Transverse colon (tissue), 4 donors: ENCODE results near the gene STK39. TPM values are rescaled to one million over a fixed set of nuclear protein-coding genes. Genes with fewer than 3 reads are reported as not detected.

Source experiments
- DNase-seq: peaks from one replicate; pipeline ENCODE4 v3.0.0-alpha.2; 2019
- H3K27ac ChIP-seq, 4 donors: fragments of 200-600 bp; sonication (generic); 2 replicates each; pipeline ENCODE4 v1.5.1; 2016 to 2018; ENCODE audit warnings: inconsistent platforms in 4 of 4
- H3K27me3 ChIP-seq: fragments of 200-600 bp; sonication (generic); 2 replicates; pipeline ENCODE4 v1.5.1; 2017; ENCODE audit warnings: inconsistent platforms
- H3K36me3 ChIP-seq, 4 donors: fragments of 200-600 bp; sonication (generic); 2 replicates each; pipeline ENCODE4 v1.5.1; 2017 to 2019; ENCODE audit warnings: inconsistent platforms in 4 of 4
- H3K4me1 ChIP-seq, 4 donors: fragments of 200-600 bp; sonication (generic); 2 replicates each; pipeline ENCODE4 v1.5.1; 2017 to 2020; ENCODE audit warnings: inconsistent platforms in 4 of 4
- H3K4me3 ChIP-seq, 4 donors: fragments of 200-600 bp; sonication (generic); 1 replicate in 1 of 4; 2 replicates in 3 of 4; pipeline versions ENCODE4 v1.5.1 to v1.6.1; 2017 to 2019; ENCODE audit warnings: inconsistent platforms in 4 of 4
- H3K9me3 ChIP-seq, 2 donors: fragments of 200-600 bp; sonication (generic); 2 replicates each; pipeline ENCODE4 v1.5.1; 2017 to 2019; ENCODE audit warnings: inconsistent platforms in 2 of 2
- CTCF ChIP-seq, 5 experiments: fragments of 200-600 bp in 3 of 5; fragments of 450-650 bp in 2 of 5; sonication (generic) in 3 of 5; IDR thresholded peaks; 1 replicate in 2 of 5; 2 replicates in 3 of 5; pipeline ENCODE4 v1.5.1; 2016 to 2017; ENCODE audit warnings: antibody characterized with exemption in 5 of 5, inconsistent platforms in 3 of 5, mild to moderate bottlenecking in 2 of 5, moderate library complexity in 1 of 5
- EP300 ChIP-seq: sonication (generic); formaldehyde crosslinking; IDR thresholded peaks from one replicate; pipeline ENCODE4 v1.6.1; 2017; ENCODE audit warnings: antibody characterized with exemption, low read depth
- POLR2A ChIP-seq: fragments of 450-650 bp; IDR thresholded peaks from one replicate; pipeline ENCODE4 v1.6.1; 2016; ENCODE audit warnings: antibody characterized with exemption, mild to moderate bottlenecking, moderate library complexity
- POLR2AphosphoS5 ChIP-seq, 3 donors: sonication (generic); formaldehyde crosslinking; IDR thresholded peaks; one replicate each; pipeline ENCODE4 v1.6.1; 2016; ENCODE audit warnings: antibody characterized with exemption in 3 of 3
- WGBS, 2 donors: methylation state at CpG; one replicate each; pipeline ENCODE4 v1.1.5; 2018; ENCODE audit warnings: low coverage in 1 of 2; 5-methylcytosine and 5-hydroxymethylcytosine counted together
- in situ Hi-C, 4 donors: fragments of 200-750 bp; cut with MboI; loops; one replicate each; pipeline versions ENCODE4 v1.15.0 to v1.15.1; 2017; ENCODE audit warnings: low sequenced_read_pairs in 3 of 4, low pct_ligation_motif_present in 1 of 4, low pct_unique_long_range_greater_than_20kb in 1 of 4
- intact Hi-C: fragments of 100-400 bp; cut with DNase I; formaldehyde crosslinking; loops from one replicate; pipeline ENCODE4 v1.15.1; 2023; ENCODE audit warnings: low total_unique reads
- total RNA-seq, 4 donors: library from RNA; depleted of rRNA; stranded (reverse); fragments of >200 nt; gene quantifications; one replicate each; pipeline ENCODE4 v1.1.0, GENCODE V29; 2016

The STK39 gene
- total RNA-seq, 4 donors from 2014 or later: 30.6 to 46.1 (median 36.7) TPM

GRCh38 chr2:167929484-167929883 is 317.9 kb downstream of the STK39 start:
- no peak for TF ChIP-seq EP300
- TF ChIP-seq POLR2AphosphoS5 (IDR thresholded peaks at IDR 0.05): no peak
- TF ChIP-seq POLR2A: no peak
- no peak for TF ChIP-seq CTCF (IDR thresholded peaks at IDR 0.05)
- Histone ChIP-seq H3K4me1 (no peaks in the 10 kb centered on the region), H3K27ac (no peak overlapping the region), H3K4me3 (no peak overlapping the region), H3K27me3 (no peaks in the 10 kb centered on the region), H3K36me3 (no peaks in the 10 kb centered on the region), H3K9me3 (no peaks in the 10 kb centered on the region)
- intact Hi-C loops: no loop called here
- in situ Hi-C loops: no loop called here
- DNase-seq: no peak
- 80% methylated on average over 3 of the region's 3 CpGs; no CpG with 5 or more reads in 1 of the 2 donors for WGBS, 2 donors

- H3K27ac ChIP-seq: no peak overlapping the region
These were observed 319.0 kb downstream of the STK39 start for GRCh38 chr2:167928434-167928833.

GRCh38 chr2:167925758-167926157 is 321.6 kb downstream of the STK39 start:
- H3K4me1 ChIP-seq: no peaks in the 10 kb centered on the region
- H3K27ac ChIP-seq: no peak overlapping the region
- H3K27me3 ChIP-seq: no peaks in the 10 kb centered on the region
- intact Hi-C loops (no loop called here), in situ Hi-C loops (no loop called here)
- no peak for TF ChIP-seq EP300
- TF ChIP-seq CTCF (IDR thresholded peaks at IDR 0.05): no peak
- TF ChIP-seq POLR2A: no peak
- TF ChIP-seq POLR2AphosphoS5 (IDR thresholded peaks at IDR 0.05): no peak
- WGBS, 2 donors: 67 to 77% methylated on average over 2 of the region's 2 CpGs
- H3K36me3 ChIP-seq: no peaks in the 10 kb centered on the region
- H3K9me3 ChIP-seq: no peaks in the 10 kb centered on the region
- DNase-seq: no peak
- no peak overlapping the region for H3K4me3 ChIP-seq

More at GRCh38 chr2:167928434-167928833, 319.0 kb downstream of the STK39 start:
- Histone ChIP-seq H3K4me3 (no peak overlapping the region), H3K27me3 (no peaks in the 10 kb centered on the region), H3K9me3 (no peaks in the 10 kb centered on the region), H3K36me3 (no peaks in the 10 kb centered on the region), H3K4me1 (no peaks in the 10 kb centered on the region)
- TF ChIP-seq POLR2A (no peak), EP300 (no peak), CTCF (IDR thresholded peaks at IDR 0.05) (no peak), POLR2AphosphoS5 (IDR thresholded peaks at IDR 0.05) (no peak)
- DNase-seq: no peak
- in situ Hi-C loops (no loop called here), intact Hi-C loops (no loop called here)
- WGBS, 2 donors: 89% methylated on average over 6 of the region's 6 CpGs; no CpG with 5 or more reads in 1 of the 2 donors

- H3K27me3 ChIP-seq: no peaks in the 10 kb centered on the region
- TF ChIP-seq POLR2A (no peak), CTCF (IDR thresholded peaks at IDR 0.05) (no peak), POLR2AphosphoS5 (IDR thresholded peaks at IDR 0.05) (no peak), EP300 (no peak)
- no peak overlapping the region for H3K4me3 ChIP-seq
- no peaks in the 10 kb centered on the region for H3K36me3 ChIP-seq
- DNase-seq: no peak
- H3K9me3 ChIP-seq: no peaks in the 10 kb centered on the region
- intact Hi-C loops (no loop called here), in situ Hi-C loops (no loop called here)
- H3K4me1 ChIP-seq: no peaks in the 10 kb centered on the region
- H3K27ac ChIP-seq: no peak overlapping the region
- WGBS, 2 donors: 78 to 86% methylated on average over 4 of the region's 4 CpGs
These were observed 322.8 kb downstream of the STK39 start for GRCh38 chr2:167924556-167924955.
